Subcutaneous abdominal adipose tissue (tissue), 5 donors: ENCODE results near the gene PRDM12.

Source experiments
- H3K27ac ChIP-seq: one replicate; pipeline ENCODE4 v1.7.0; 2013; ENCODE audit warnings: low read depth, mild to moderate bottlenecking, inconsistent platforms, low read length, moderate library complexity
- H3K27me3 ChIP-seq, 5 donors: one replicate each; pipeline ENCODE4 v1.7.0; 2013; ENCODE audit warnings: low read length in 5 of 5, inconsistent platforms in 1 of 5; ENCODE audit not compliant: control insufficient read depth in 5 of 5, insufficient read depth in 4 of 5
- H3K36me3 ChIP-seq, 5 donors: one replicate each; pipeline ENCODE4 v1.7.0; 2013; ENCODE audit warnings: low read length in 5 of 5; ENCODE audit not compliant: control insufficient read depth in 5 of 5, insufficient read depth in 5 of 5
- H3K4me1 ChIP-seq, 5 donors: one replicate each; pipeline ENCODE4 v1.7.0; 2013; ENCODE audit warnings: low read length in 5 of 5, mild to moderate bottlenecking in 3 of 5, moderate library complexity in 1 of 5; ENCODE audit not compliant: control insufficient read depth in 5 of 5, insufficient read depth in 5 of 5
- H3K4me3 ChIP-seq, 5 donors: one replicate each; pipeline ENCODE4 v1.7.0; 2013; ENCODE audit warnings: low read length in 5 of 5, low read depth in 1 of 5
- H3K9ac ChIP-seq, 5 donors: one replicate each; pipeline ENCODE4 v1.7.0; 2013; ENCODE audit warnings: low read length in 5 of 5, mild to moderate bottlenecking in 4 of 5, moderate library complexity in 3 of 5
- H3K9me3 ChIP-seq, 5 donors: one replicate each; pipeline ENCODE4 v1.7.0; 2013; ENCODE audit warnings: low read length in 5 of 5; ENCODE audit not compliant: control insufficient read depth in 5 of 5
- donor health status: healthy.
- donor health status: healthy.
- donor health status: healthy.
- donor health status: healthy.
- donor health status: healthy.

PRDM12 gene

DNA sequence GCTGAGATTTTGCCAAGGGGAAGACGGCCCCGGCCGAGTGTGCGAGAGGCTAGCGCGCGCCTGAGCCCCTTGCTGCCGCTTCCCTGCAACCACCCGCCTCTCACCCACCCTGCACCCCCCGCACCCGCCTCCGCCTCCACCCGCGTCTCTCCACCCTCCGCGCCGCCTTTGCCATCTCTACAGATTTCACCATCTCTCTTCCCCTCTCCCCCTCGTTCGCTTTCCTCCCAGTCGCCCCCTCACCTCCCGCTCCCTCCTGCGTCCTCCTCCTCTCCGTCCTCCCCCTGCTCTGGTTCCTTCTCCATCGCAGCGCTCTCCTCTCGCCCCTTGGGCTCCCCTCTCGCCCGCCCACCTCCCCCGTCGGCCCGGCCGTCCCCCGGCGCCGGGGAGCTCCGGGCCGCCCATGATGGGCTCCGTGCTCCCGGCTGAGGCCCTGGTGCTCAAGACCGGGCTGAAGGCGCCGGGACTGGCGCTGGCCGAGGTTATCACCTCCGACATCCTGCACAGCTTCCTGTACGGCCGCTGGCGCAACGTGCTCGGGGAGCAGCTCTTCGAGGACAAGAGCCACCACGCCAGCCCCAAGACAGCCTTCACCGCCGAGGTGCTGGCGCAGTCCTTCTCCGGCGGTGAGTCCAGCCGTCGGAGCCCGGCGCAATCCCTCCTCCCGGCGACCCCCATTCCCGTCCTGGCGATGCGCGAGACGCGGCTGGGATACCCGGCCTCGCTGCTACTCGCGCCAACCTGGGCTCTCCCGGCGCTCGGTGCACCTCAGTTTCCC, at the start of gene PRDM12:
Gene PRDM12 (plus strand): TSS at position 344 of the 778 bp plus-strand sequence. CDS start 60 bp downstream, at position 404.
- peaks cover 0 to 61% (median 53%) of the 10 kb centered on the region in 5 donors for H3K4me1 ChIP-seq

DNA sequence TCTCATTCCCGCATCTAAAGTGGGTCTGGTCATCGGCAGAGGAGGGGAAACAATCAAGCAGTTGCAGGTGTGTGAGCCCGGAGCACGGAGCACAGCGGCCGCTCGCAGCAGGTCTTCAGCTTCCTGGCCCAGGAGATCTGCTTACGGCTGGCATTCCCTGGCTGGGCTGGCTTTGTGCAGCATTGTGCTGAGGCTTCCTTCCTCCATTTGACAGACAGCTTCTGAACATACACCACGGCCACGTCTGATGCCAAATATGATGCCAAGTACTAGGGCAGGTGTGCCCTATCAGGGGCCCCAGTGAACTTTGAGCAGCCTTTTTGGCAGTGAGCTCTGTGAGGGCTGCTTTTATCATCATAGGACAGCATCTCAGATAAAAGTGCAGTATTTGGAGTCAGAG, 47.9 kb upstream of the PRDM12 start:
- Histone ChIP-seq H3K4me3 (no peak overlapping the region), H3K27ac (no peak overlapping the region), H3K27me3 (no peaks in the 10 kb centered on the region), H3K9ac (no peak overlapping the region), H3K9me3 (no peaks in the 10 kb centered on the region), H3K36me3 (peaks cover 38 to 99% (median 96%) of the 10 kb centered on the region in 5 donors), H3K4me1 (no peaks in the 10 kb centered on the region)

More for the DNA sequence above, at the start of gene PRDM12:
- Histone ChIP-seq H3K27ac (no peak within 1 kb of the TSS), H3K9me3 (no peaks in the 10 kb centered on the region), H3K9ac (no peak within 1 kb of the TSS), H3K36me3 (no peaks in the 10 kb centered on the region), H3K27me3 (peaks cover 53 to 82% (median 75%) of the 10 kb centered on the region in 5 donors), H3K4me3 (peak within 1 kb of the TSS in 1 of 5 donors; percentile 26)

DNA sequence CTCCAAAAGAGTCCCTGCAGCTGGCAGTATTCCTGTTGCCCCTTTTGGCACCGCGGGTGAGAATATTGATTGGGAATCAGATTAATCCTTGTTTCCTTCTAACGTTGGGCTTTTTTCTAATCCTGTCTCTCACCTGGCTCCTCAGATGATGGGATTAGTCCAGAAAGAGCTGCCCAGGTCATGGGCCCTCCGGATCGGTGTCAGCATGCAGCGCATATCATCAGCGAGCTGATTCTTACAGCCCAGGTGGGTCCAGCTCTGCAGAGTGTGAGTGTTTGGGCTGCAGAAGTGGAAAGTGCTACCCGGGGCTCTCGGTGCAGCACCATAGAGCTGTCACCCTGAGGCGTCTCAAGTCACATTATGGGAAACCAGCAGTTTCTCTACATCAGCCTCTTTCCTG, 40.9 kb upstream of the PRDM12 start:
- H3K36me3 ChIP-seq: peaks cover 29 to 98% (median 90%) of the 10 kb centered on the region in 5 donors
- no peak overlapping the region for H3K9ac ChIP-seq
- H3K4me1 ChIP-seq: no peaks in the 10 kb centered on the region
- no peaks in the 10 kb centered on the region for H3K27me3 ChIP-seq
- no peaks in the 10 kb centered on the region for H3K9me3 ChIP-seq
- no peak overlapping the region for H3K27ac ChIP-seq
- no peak overlapping the region for H3K4me3 ChIP-seq

DNA sequence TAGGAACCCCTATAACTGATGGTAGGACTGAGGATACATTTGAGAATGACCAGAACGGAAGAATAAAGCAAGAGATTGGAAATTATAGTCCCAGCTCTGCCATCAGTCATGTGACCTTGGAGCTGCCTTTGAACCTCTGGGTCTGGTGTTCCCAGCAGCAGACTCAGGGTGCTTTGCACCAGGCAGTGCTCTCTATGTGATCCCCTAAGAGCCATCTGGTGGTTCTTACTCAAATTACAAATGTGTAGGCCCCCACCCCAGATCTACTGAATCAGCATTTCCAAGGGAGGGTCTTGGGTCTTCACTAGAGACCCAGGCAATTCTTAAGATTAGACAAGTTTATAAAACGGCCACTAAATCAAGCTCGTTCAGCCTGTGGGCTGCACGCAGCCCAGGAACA, 40.2 kb upstream of the PRDM12 start:
- Histone ChIP-seq H3K27me3 (no peaks in the 10 kb centered on the region), H3K9ac (no peak overlapping the region), H3K27ac (no peak overlapping the region), H3K36me3 (peaks cover 28 to 95% (median 86%) of the 10 kb centered on the region in 5 donors), H3K9me3 (no peaks in the 10 kb centered on the region), H3K4me1 (no peaks in the 10 kb centered on the region), H3K4me3 (no peak overlapping the region)

DNA sequence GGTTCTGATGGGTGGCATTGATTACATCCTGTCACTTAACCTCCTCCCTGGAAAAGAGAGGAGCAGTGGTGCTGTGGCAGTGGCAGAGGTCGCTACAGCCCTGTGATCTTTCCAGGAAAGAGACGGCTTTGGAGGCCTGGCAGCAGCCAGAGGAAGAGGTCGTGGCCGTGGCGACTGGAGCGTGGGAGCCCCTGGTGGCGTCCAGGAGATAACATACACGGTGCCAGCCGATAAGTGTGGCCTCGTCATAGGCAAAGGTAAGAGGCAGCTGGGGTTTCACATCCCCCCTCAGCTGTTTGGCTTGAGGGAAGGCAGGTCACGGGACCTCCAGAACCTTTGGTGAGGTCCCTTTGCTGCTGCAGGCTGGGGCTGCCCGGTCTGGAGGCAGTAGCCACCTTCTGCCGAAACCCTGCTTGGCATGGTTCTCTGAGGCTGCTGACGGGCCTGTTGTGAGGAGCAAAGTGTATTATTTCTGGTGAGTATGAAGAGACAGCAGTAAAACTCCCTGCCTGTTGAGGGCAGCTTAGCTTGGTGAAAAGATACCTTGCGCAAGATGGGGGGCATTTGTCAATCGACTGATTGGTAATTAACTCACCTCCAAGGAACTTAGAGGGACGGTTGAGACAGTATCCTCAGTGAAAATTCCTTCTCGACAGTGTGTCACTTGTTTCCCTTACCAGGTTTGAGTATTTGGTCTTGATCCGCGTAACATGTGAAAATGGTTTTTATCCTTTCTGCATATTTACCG, 38.0 kb upstream of the PRDM12 start:
- Histone ChIP-seq H3K36me3 (peaks cover 16 to 95% (median 86%) of the 10 kb centered on the region in 5 donors), H3K9ac (no peak overlapping the region), H3K27me3 (no peaks in the 10 kb centered on the region), H3K4me3 (no peak overlapping the region), H3K4me1 (no peaks in the 10 kb centered on the region), H3K9me3 (no peaks in the 10 kb centered on the region), H3K27ac (no peak overlapping the region)

DNA sequence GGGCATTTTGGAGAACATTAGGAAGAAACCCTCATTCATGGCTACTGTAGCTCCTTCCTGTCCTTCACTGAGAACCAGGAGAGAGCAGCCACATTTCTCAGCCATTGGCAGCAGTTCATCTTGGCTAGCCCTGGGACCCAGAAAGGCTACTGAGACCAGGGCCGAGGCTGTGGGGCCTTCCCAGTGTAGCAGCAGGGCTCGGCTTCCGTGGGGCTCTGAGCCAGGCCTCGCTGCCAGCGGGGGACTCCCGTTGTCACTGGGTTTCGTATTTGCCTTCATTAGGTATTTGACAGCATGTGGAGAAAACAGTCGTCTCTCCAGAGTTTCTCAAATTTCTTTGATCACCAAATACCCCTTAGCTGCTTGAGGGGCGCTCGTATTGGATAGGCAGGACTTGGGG, 37.3 kb upstream of the PRDM12 start:
- Histone ChIP-seq H3K9me3 (no peaks in the 10 kb centered on the region), H3K36me3 (peaks cover 16 to 96% (median 92%) of the 10 kb centered on the region in 5 donors), H3K4me3 (no peak overlapping the region), H3K27ac (no peak overlapping the region), H3K4me1 (no peaks in the 10 kb centered on the region), H3K27me3 (no peaks in the 10 kb centered on the region), H3K9ac (no peak overlapping the region)

DNA sequence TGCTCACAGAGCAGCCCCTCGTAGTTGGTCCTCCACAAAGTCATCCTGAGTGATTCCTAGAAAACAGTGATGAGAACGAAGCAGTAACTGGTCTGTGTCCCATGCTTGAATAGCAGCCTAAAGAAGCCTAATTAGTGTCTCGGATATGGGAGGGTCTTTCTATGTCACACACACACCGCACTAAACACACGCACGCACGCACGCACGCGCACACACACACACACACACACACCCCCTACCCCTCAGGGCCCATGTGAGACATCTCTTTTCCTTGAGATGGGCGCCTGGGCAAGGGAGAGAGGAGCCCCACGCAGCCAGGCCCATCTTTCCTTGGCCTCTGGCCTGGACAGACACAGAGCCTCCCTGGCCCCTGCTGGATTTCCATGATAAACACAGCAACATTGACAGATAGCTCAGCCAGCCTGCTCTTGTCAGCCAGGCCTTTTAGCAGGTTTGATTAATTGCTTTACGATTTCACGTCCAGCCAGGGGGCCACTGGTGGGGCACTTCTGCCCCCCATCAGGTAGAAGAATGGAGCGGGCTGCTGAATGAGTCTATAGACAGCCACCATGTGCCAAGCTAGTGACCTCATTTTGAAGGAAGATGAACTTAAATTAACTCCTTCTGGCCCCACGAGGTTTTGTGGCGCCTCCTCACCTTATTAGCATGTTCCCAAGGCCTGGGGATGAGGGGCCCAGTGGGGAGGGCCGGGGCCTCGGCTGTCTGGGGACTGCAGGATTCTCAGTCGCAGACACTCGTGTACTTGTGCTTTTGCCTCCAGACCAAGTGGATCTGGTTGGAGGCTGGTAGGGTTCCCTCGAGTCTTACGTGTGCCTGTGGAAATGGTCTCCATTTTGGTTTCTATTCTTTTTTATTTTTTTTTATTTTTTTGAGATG, 36.2 kb upstream of the PRDM12 start:
- H3K27me3 ChIP-seq: no peaks in the 10 kb centered on the region
- no peak overlapping the region for H3K27ac ChIP-seq
- H3K9me3 ChIP-seq: no peaks in the 10 kb centered on the region
- H3K4me3 ChIP-seq: no peak overlapping the region
- no peak overlapping the region for H3K9ac ChIP-seq
- H3K4me1 ChIP-seq: no peaks in the 10 kb centered on the region
- H3K36me3 ChIP-seq: peaks cover 11 to 97% (median 94%) of the 10 kb centered on the region in 5 donors

DNA sequence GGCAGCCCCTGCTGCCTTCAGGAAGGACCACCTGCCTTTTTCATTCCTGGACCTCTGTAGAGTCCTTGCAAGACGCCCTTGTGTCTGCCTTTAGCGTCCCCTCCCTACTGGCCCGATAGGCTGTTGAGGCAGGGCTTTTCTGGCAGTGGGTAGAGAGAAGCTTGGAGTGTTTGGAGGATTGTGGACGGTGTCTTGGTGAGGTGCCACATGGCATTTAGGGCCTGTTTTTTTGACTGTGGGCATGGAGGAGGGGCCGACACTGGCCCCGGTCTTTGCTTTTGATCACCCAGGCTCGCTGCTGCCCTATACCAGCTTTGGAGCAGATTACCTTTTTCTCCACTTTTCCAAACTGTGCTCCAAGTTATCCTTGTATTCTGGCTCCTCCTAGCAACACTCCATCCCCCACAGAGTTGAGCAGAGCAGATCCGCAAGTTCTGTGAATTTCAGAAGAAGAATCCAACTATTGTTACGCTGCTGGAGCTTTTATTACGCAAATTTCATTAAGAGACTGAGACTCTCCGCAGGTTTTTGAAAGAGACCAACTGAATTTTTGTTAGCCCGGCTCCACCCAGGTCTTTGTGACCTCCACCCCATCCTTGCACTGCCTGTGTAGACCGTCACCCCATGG, 34.8 kb upstream of the PRDM12 start:
- Histone ChIP-seq H3K9me3 (no peaks in the 10 kb centered on the region), H3K36me3 (peaks cover 7 to 97% (median 94%) of the 10 kb centered on the region in 5 donors), H3K4me3 (no peak overlapping the region), H3K4me1 (no peaks in the 10 kb centered on the region), H3K27me3 (no peaks in the 10 kb centered on the region), H3K27ac (no peak overlapping the region), H3K9ac (no peak overlapping the region)

DNA sequence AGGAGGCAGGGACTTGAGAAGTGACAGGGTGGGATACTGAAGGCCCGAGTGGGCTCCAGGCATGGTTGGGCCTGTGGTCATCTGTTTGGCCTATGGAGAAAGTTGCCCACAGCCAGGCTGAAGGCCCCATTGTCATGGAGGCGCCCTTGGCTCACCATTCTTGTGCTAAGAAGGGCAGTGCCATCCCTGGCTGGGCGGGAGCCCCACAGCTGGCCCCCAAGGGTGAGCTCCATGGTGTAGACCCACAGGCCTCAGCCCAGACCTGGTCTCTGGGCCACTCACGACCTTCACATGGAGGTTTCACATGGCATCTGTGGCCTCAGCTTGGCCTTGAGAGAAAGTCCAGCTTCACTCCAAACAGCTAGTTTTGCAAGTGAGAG, 34.3 kb upstream of the PRDM12 start:
- Histone ChIP-seq H3K4me3 (no peak overlapping the region), H3K27ac (no peak overlapping the region), H3K9ac (no peak overlapping the region), H3K9me3 (no peaks in the 10 kb centered on the region), H3K4me1 (no peaks in the 10 kb centered on the region), H3K36me3 (peaks cover 7 to 97% (median 95%) of the 10 kb centered on the region in 5 donors), H3K27me3 (no peaks in the 10 kb centered on the region)
